A549 (cell line): ENCODE results near the gene SERPINE2. TPM values are rescaled to one million over a fixed set of nuclear protein-coding genes. Genes with fewer than 3 reads are reported as not detected.

ENCODE experiments used
- ATAC-seq, 2 experiments: fragments of 200-7000 bp in 1 of 2; fragments of >200 bp in 1 of 2; cut with Nextera tagmentation in 1 of 2; cut with Tn5 transposase in 1 of 2; 3 replicates each; pipeline versions ENCODE4 v1.8.0 to v1.9.1; 2018 to 2020; ENCODE audit warnings: mild to moderate bottlenecking in 1 of 2, moderate library complexity in 1 of 2
- CTCF ChIA-PET: fragments of 300-600 bp; sonication (Branson Sonifier 250); formaldehyde crosslinking; extraction: SDS; loops from one replicate; lab custom pipeline; 2021; ENCODE audit warnings: antibody characterized with exemption, inconsistent platforms; lab: Yijun Ruan, JAX
- POLR2A ChIA-PET: fragments of 350-600 bp; formaldehyde crosslinking; extraction: SDS; loops from one replicate; lab custom pipeline; 2021; ENCODE audit warnings: antibody characterized with exemption, inconsistent platforms; lab: Yijun Ruan, JAX
- DNase-seq, 2 experiments: peaks; one replicate each; pipeline versions ENCODE4 v3.0.0 to v3.0.0-alpha.2; 2011 to 2016; ENCODE audit warnings: low read depth in 1 of 2, low spot score in 1 of 2
- FAIRE-seq: peaks from 2 replicates; lab custom pipeline; 2011; peaks lifted over from hg19 to GRCh38; lab: Jason Lieb, UNC
- H3K27ac ChIP-seq, 2 experiments: fragments of >200 bp; sonication (Bioruptor Twin); formaldehyde crosslinking; 3 replicates each; pipeline ENCODE4 v1.5.1; 2016 to 2017
- H3K4me1 ChIP-seq: fragments of >200 bp; sonication (Bioruptor Twin); formaldehyde crosslinking; 3 replicates; pipeline ENCODE4 v1.6.1; 2016
- H3K4me2 ChIP-seq: fragments of >200 bp; sonication (Bioruptor Twin); formaldehyde crosslinking; 3 replicates; pipeline ENCODE4 v1.6.1; 2016
- H3K4me3 ChIP-seq: fragments of >200 bp; sonication (Bioruptor Twin); formaldehyde crosslinking; 3 replicates; pipeline ENCODE4 v1.5.1; 2016
- H3K9me3 ChIP-seq: fragments of >200 bp; sonication (Bioruptor Twin); formaldehyde crosslinking; 3 replicates; pipeline ENCODE4 v1.6.1; 2016
- ATOH8 ChIP-seq: fragments of 250-450 bp; sonication (Bioruptor Pico); IDR thresholded peaks from 2 replicates; pipeline ENCODE4 v1.5.0; 2020; ENCODE audit warnings: low read depth, mild to moderate bottlenecking, moderate library complexity
- BCL3 ChIP-seq: fragments of >200 bp; sonication (Bioruptor Twin); formaldehyde crosslinking; IDR thresholded peaks from 3 replicates; pipeline ENCODE4 v1.6.1; 2016
- CBX2 ChIP-seq: fragments of 200-600 bp; sonication (generic); IDR thresholded peaks from 2 replicates; pipeline ENCODE4 v1.6.1; 2016; ENCODE audit warnings: low read depth, mild to moderate bottlenecking, borderline replicate concordance
- CBX8 ChIP-seq: fragments of 200-600 bp; sonication (generic); IDR thresholded peaks from 2 replicates; pipeline ENCODE4 v1.6.1; 2016
- CHD4 ChIP-seq: fragments of 200-600 bp; sonication (generic); IDR thresholded peaks from 2 replicates; pipeline ENCODE4 v1.6.1; 2016; ENCODE audit warnings: antibody characterized with exemption, mild to moderate bottlenecking, borderline replicate concordance
- E2F6 ChIP-seq: IDR thresholded peaks from 2 replicates; pipeline ENCODE4 v1.6.1; 2012; ENCODE audit warnings: low read depth, borderline replicate concordance
- FOXS1 ChIP-seq: fragments of 250-450 bp; sonication (Bioruptor Pico); IDR thresholded peaks from 2 replicates; pipeline ENCODE4 v1.5.0; 2020; ENCODE audit warnings: mild to moderate bottlenecking, moderate library complexity
- KDM5A ChIP-seq: fragments of 200-600 bp; sonication (generic); IDR thresholded peaks from 2 replicates; pipeline ENCODE4 v1.6.1; 2016; ENCODE audit warnings: antibody characterized with exemption, mild to moderate bottlenecking
- MAX ChIP-seq: IDR thresholded peaks from 2 replicates; pipeline ENCODE4 v1.6.1; 2012
- NPAS2 ChIP-seq: fragments of 250-450 bp; sonication (Bioruptor Pico); IDR thresholded peaks from 2 replicates; pipeline ENCODE4 v1.8.0; 2022; ENCODE audit warnings: mild to moderate bottlenecking, moderate library complexity, borderline replicate concordance
- NR3C1 ChIP-seq: fragments of >200 bp; sonication (Bioruptor Twin); formaldehyde crosslinking; IDR thresholded peaks from 3 replicates; pipeline ENCODE4 v1.6.1; 2017
- PBX3 ChIP-seq: IDR thresholded peaks from 2 replicates; pipeline ENCODE4 v1.6.1; 2012
- POLR2A ChIP-seq: IDR thresholded peaks from 2 replicates; pipeline ENCODE4 v1.6.1; 2012; ENCODE audit warnings: mild to moderate bottlenecking, low read length
- POLR2AphosphoS2 ChIP-seq: conservative IDR thresholded peaks from 2 replicates; pipeline ENCODE4 v1.6.1; 2012; ENCODE audit warnings: low read length, improper control_type of control experiment, inconsistent platforms
- REST ChIP-seq: fragments of 200-600 bp; sonication (generic); IDR thresholded peaks from 2 replicates; pipeline ENCODE4 v1.6.1; 2016; ENCODE audit warnings: antibody characterized with exemption, mild to moderate bottlenecking, moderate library complexity
- RNF2 ChIP-seq: fragments of 200-600 bp; sonication (generic); IDR thresholded peaks from 2 replicates; pipeline ENCODE4 v1.6.1; 2016; ENCODE audit warnings: low read depth, mild to moderate bottlenecking, antibody characterized with exemption, moderate library complexity, borderline replicate concordance
- ZC3H11A ChIP-seq: fragments of 450-650 bp; IDR thresholded peaks from 2 replicates; pipeline ENCODE4 v1.6.1; 2014; ENCODE audit warnings: antibody characterized with exemption, mild to moderate bottlenecking
- ZNF302 ChIP-seq: fragments of 250-450 bp; sonication (Bioruptor Pico); IDR thresholded peaks from 2 replicates; pipeline ENCODE4 v1.9.0; 2021; ENCODE audit warnings: inconsistent platforms, mild to moderate bottlenecking, moderate library complexity
- WGBS: methylation state at CpG from one replicate; pipeline ENCODE4 v1.1.6; 2017; ENCODE audit errors: missing lambda C conversion rate; 5-methylcytosine and 5-hydroxymethylcytosine counted together
- polyA plus RNA-seq, 4 experiments: library from polyadenylated mRNA; depleted of rRNA in 3 of 4; stranded (reverse); fragments of >200 nt; fragmentation: RNase III in 1 of 4; extraction: RNeasy Plus Mini Kit Qiagen cat#74134 plus additional on column Dnase treatment in 1 of 4; gene quantifications; 2 replicates in 3 of 4; 3 replicates in 1 of 4; pipeline ENCODE4 v1.2.3, GENCODE V29; 2011 to 2017

Gene SERPINE2
- polyA plus RNA-seq, 2 of the 4 experiments (the other 2 are of a cell fraction), result 58.6 to 88.2 TPM

- TF ChIP-seq PBX3 (no peak), CBX8 (no peak)
- TF ChIP-seq, all 56 proteins: peak for 0
Observed at GRCh38 chr2:223944166-223944702, 94.9 kb downstream of the SERPINE2 start (continued).

- no peak for TF ChIP-seq NPAS2 (CRISPR knock-in tag)
- no peak for TF ChIP-seq E2F6
- no peak for TF ChIP-seq ATOH8 (CRISPR knock-in tag)
- TF ChIP-seq KDM5A, result no peak
- no peak for TF ChIP-seq POLR2A
- no peak for TF ChIP-seq MAX
- TF ChIP-seq REST, result no peak
- no peak for TF ChIP-seq ZNF302 (CRISPR knock-in tag)
- TF ChIP-seq RNF2, result no peak
- TF ChIP-seq ZC3H11A, result no peak
- no peak for TF ChIP-seq CHD4
- TF ChIP-seq POLR2AphosphoS2, result no peak
- no peak for TF ChIP-seq FOXS1 (CRISPR knock-in tag)
- no peak for TF ChIP-seq CBX2
- TF ChIP-seq BCL3, result no peak
- no peak for TF ChIP-seq NR3C1
- Histone ChIP-seq H3K4me2 (peak overlapping the region; percentile 84), H3K9me3 (no peaks in the 10 kb centered on the region), H3K4me1 (peaks cover 29% of the 10 kb centered on the region), H3K27ac (peak overlapping the region; percentile 93 to 99), H3K4me3 (peak overlapping the region; percentile 72)
- WGBS, result 4% methylated on average over 7 of the region's 7 CpGs
- peak; percentile 46 to 52 for DNase-seq
- ChIA-PET POLR2A (interaction anchor here (1.1 kb wide), 1 partner anchor 82 kb away, joined by 7 read pairs; no protein-coding TSS in a partner anchor), CTCF (interaction anchor here (0.5 to 0.9 kb wide), 4 partner anchors 12 to 1036 kb away, joined by 3 to 4 read pairs (median 3); no protein-coding TSS in a partner anchor)
- FAIRE-seq, result no peak
- peak; percentile 35 to 50; a peak in 3 of 6 replicates for ATAC-seq
Observed at GRCh38 chr2:223943561-223944008, 95.5 kb downstream of the SERPINE2 start.
